Head of caudate nucleus (tissue), 42 donors: ENCODE results near the gene TAGLN.

Experiments
- DNase-seq, 42 donors: peaks; one replicate each; pipeline versions ENCODE4 v3.0.0 to v3.0.0-alpha.2; 2020 to 2021; ENCODE audit warnings: mixed read lengths in 7 of 42
- intact Hi-C: fragments of 100-400 bp; cut with DNase I; formaldehyde crosslinking; loops from one replicate; pipeline ENCODE4 v1.15.0; 2022

The TAGLN gene

GRCh38 chr11:117199053-117199915 is at the start of gene TAGLN:
Gene TAGLN, plus strand, starts transcription at chr11:117199370. Its CDS starts 3,644 bp downstream, at chr11:117203014.
- intact Hi-C loops = no loop called here
- DNase-seq = peak in 41 of 42 donors; percentile 24 to 89 (median 62)

DNA sequence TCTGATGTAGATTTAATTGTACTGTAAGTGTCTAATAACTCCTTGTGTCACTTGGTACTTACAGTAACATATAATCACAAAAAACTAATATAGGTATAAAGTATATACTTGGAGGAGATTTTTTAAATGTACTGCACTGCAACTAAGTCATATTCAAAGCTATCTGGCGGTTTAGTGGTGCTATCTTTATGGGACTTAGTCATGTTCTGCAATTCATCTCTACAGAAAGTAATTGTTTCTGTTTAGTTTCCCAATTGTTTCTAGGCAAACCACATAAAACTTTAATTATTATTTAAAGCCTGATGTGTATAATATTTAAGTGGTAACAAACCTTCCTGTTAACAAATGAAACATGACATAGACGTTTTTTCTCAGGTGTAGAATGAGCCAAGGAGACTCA is 47.1 kb upstream of the TAGLN start:
- intact Hi-C loops = no loop called here
- no peak for DNase-seq

GRCh38 chr11:117154468-117154867 is 44.7 kb upstream of the TAGLN start:
- no peak for DNase-seq
- intact Hi-C loops = no loop called here

- DNase-seq = no peak
- intact Hi-C loops = no loop called here
Measured at GRCh38 chr11:117157507-117157906, 41.7 kb upstream of the TAGLN start.

DNA sequence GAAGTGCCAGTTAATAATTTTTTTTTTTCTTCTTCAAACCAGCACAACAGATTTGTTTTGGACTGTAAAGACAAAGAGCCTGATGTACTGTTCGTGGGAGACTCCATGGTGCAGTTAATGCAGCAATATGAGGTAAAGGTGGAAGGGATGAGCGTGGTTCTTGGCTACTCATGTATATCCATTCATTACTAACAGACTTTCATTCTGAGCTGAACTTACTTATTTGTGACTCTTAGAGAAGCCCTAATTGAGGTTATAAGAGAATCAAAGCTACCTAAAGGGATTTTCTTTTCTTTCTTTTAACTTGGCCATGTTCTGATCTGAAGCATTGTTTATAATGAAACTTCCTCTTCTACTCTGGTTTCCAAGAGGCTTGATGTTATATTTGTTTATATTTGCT is 39.3 kb upstream of the TAGLN start:
- DNase-seq = no peak
- intact Hi-C loops = no loop called here

DNA sequence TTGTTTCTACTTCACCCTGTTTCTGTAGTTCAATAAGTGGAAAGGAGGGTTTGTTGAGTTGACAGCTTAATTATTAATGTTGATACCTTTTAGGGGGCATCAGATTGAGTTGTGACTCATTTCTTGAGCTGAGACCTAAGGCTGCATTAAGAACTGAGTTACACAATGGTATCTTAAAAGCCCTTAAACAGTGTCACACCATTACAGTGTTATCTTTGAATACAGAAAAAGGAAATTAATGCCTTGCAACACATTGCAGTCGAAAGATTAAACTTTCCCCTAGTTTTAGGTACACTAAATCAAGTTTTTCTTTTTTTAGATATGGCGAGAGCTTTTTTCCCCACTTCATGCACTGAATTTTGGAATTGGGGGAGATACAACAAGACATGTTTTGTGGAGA is 38.3 kb upstream of the TAGLN start:
- intact Hi-C loops = no loop called here
- DNase-seq = no peak

GRCh38 chr11:117166491-117166890 is 32.7 kb upstream of the TAGLN start:
- intact Hi-C loops = no loop called here
- no peak for DNase-seq

DNA sequence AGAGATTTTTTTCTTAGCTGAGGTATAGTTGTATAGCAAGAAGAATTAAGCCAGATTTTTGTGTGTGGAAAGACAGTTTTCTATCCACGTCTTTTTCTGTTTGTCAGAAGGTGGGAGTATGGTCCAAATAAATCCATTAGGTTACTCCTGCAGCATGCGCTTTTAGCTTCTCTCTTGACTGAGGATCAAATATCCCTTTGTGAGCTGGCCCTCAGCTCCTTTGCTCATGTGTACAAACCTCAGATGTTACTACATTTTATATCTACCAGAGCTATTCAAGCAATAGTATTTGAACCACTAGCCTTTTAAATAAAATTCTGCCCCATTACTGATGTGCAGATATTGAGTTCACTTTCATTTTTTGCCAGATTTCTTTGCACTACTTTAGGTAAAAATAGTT is 29.4 kb upstream of the TAGLN start:
- no peak for DNase-seq
- intact Hi-C loops = no loop called here

- intact Hi-C loops = no loop called here
Measured at GRCh38 chr11:117170210-117170609, 29.0 kb upstream of the TAGLN start.

DNA sequence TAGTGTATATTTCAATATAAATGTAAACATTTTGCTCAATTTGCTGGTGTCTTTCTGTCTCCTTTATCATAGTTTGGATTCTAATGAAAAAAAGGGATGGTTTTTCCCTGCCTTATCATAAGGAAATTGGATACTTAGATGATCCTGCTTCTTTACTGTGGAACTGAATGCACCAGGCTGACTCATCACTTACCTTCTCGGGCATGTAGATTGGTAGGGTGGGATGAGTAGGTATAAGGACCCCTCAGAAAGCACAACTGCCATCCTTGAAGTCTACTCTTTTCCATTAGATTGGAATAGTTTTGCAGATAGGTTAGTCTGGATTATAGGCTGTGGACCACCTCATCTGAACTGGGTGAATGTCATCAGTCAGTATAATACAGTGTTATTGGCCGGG is 28.2 kb upstream of the TAGLN start:
- peak in 1 of 42 donors; percentile 16 for DNase-seq
- intact Hi-C loops = no loop called here

More at GRCh38 chr11:117170210-117170609, 29.0 kb upstream of the TAGLN start:
- peak in 2 of 42 donors; percentile 38 to 42 for DNase-seq

- intact Hi-C loops = no loop called here
- DNase-seq = peak in 2 of 42 donors; percentile 22 to 35
Measured at GRCh38 chr11:117171404-117172061, 27.6 kb upstream of the TAGLN start.

GRCh38 chr11:117172724-117173421 is 26.3 kb upstream of the TAGLN start:
- intact Hi-C loops = no loop called here
- peak in 3 of 42 donors; percentile 12 to 36 (median 36) for DNase-seq

- DNase-seq = peak in 25 of 42 donors; percentile 21 to 73 (median 50)
- intact Hi-C loops = no loop called here
Measured at GRCh38 chr11:117175104-117175503, 24.1 kb upstream of the TAGLN start.

- intact Hi-C loops = no loop called here
- DNase-seq = peak in 2 of 42 donors; percentile 6 to 18
Measured at GRCh38 chr11:117175781-117176180, 23.4 kb upstream of the TAGLN start.

DNA sequence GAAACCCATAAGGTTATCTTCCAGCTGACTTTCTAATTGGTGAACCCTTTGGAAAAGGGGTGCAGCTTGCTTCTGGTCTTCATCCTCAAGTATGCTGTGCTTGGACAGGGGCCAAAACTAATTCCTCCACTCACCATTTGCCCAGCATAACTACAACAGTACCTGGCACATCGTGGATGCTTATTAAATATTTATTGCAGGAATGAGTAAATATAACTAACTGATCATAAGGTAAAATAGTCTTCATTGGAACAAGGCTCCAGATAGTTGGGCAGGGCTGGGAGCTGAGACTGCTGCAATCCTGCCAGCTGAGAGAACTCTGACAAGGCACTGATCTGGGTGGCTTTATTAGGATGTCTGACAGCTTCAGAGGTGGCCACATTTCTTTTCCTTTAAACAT is 23.0 kb upstream of the TAGLN start:
- DNase-seq = peak in 1 of 42 donors; percentile 10
- intact Hi-C loops = no loop called here

DNA sequence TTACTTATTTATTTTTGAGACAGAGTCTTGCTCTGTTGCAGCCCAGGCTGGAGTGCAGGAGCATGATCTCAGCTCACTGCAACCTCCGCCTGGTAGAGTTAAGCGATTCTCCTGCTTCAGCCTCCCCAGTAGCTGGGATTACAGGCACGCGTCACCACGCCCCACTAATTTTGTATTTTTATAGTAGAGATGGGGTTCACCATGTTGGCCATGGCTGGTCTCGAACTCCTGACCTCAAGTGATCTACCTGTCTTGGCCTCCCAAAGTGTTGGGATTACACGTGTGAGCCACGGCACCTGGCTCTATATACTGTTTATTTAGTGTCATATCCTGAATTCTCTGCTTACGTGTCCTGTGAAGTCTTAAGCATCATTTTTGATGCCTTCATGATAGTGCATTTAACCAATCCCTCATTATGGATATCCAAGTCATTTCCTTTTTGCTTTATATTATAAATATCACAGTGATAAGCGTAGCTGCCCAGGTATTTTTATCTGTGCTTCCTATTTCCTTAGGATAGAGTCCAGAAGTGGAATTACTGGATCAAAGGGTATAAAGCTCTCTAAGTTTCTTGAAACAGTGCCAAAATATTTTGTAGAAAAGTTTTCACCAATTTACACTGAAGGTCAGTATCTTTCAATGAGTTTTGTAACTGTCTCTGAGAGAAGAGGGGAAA is 21.5 kb upstream of the TAGLN start:
- intact Hi-C loops = loop anchor here (2.0 kb wide), 1 partner anchor 33 kb away; the partner anchor contains the start of gene PAFAH1B2
- peak in 5 of 42 donors; percentile 12 to 27 (median 16) for DNase-seq

- intact Hi-C loops = loop anchor here (2.0 kb wide), 1 partner anchor 34 kb away; the partner anchor contains the start of gene PAFAH1B2
- peak; percentile 93 to 98 (median 96) for DNase-seq
Measured at GRCh38 chr11:117178210-117179034, 20.7 kb upstream of the TAGLN start, which contains the start of gene SIDT2. Gene SIDT2, plus strand, starts transcription at chr11:117178743. Its CDS starts 521 bp downstream, at chr11:117179264.
